ENCODE results near the gene SLC35A4.

GRCh38 chr5:140570488-140570887, 5.9 kb downstream of the SLC35A4 start:
- no peak for TF ChIP-seq POLR2A (IDR thresholded peaks at IDR 0.05)
- TF ChIP-seq, protein P1, sequence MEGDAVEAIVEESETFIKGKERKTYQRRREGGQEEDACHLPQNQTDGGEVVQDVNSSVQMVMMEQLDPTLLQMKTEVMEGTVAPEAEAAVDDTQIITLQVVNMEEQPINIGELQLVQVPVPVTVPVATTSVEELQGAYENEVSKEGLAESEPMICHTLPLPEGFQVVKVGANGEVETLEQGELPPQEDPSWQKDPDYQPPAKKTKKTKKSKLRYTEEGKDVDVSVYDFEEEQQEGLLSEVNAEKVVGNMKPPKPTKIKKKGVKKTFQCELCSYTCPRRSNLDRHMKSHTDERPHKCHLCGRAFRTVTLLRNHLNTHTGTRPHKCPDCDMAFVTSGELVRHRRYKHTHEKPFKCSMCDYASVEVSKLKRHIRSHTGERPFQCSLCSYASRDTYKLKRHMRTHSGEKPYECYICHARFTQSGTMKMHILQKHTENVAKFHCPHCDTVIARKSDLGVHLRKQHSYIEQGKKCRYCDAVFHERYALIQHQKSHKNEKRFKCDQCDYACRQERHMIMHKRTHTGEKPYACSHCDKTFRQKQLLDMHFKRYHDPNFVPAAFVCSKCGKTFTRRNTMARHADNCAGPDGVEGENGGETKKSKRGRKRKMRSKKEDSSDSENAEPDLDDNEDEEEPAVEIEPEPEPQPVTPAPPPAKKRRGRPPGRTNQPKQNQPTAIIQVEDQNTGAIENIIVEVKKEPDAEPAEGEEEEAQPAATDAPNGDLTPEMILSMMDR (IDR thresholded peaks at IDR 0.05 in 4 of 5, conservative IDR thresholded peaks at IDR 0.05 in 1 of 5): no peak

Measured in gastrocnemius medialis (tissue), 4 donors.